ENCODE results near the gene STX10. TPM values are rescaled to one million over a fixed set of nuclear protein-coding genes. Genes with fewer than 3 reads are reported as not detected.

The STX10 gene
- total RNA-seq, 1 experiment from 2014 or later = 43.6 TPM

- Histone ChIP-seq H3K27ac (ENCODE audit: low read length) (no peak overlapping the region), H3K4me1 (ENCODE audit: control insufficient read depth, insufficient read depth, low read length) (peaks cover 40% of the 10 kb centered on the region), H3K27me3 (ENCODE audit: control insufficient read depth, insufficient read depth, low read length) (no peaks in the 10 kb centered on the region), H3K36me3 (ENCODE audit: control insufficient read depth, insufficient read depth, low read length) (no peaks in the 10 kb centered on the region), H3K9me3 (ENCODE audit: control insufficient read depth, insufficient read depth, low read depth, low read length) (no peaks in the 10 kb centered on the region), H3K4me3 (ENCODE audit: low read depth in 2 of 2, low read length in 2 of 2) (no peak overlapping the region)
- ATAC-seq = no peak
- CTCF ChIA-PET = no interaction called here
- no peak for DNase-seq (ENCODE audit: low read depth, low spot score)
- TF ChIP-seq POLR2AphosphoS5 (IDR thresholded peaks at IDR 0.05; ENCODE audit: low read depth, low read length) = no peak
- TF ChIP-seq TCF7L2 (IDR thresholded peaks at IDR 0.05; ENCODE audit: low read depth, low read length) = no peak
- TF ChIP-seq CTCF (IDR thresholded peaks at IDR 0.05) = no peak
- TF ChIP-seq, protein P1, sequence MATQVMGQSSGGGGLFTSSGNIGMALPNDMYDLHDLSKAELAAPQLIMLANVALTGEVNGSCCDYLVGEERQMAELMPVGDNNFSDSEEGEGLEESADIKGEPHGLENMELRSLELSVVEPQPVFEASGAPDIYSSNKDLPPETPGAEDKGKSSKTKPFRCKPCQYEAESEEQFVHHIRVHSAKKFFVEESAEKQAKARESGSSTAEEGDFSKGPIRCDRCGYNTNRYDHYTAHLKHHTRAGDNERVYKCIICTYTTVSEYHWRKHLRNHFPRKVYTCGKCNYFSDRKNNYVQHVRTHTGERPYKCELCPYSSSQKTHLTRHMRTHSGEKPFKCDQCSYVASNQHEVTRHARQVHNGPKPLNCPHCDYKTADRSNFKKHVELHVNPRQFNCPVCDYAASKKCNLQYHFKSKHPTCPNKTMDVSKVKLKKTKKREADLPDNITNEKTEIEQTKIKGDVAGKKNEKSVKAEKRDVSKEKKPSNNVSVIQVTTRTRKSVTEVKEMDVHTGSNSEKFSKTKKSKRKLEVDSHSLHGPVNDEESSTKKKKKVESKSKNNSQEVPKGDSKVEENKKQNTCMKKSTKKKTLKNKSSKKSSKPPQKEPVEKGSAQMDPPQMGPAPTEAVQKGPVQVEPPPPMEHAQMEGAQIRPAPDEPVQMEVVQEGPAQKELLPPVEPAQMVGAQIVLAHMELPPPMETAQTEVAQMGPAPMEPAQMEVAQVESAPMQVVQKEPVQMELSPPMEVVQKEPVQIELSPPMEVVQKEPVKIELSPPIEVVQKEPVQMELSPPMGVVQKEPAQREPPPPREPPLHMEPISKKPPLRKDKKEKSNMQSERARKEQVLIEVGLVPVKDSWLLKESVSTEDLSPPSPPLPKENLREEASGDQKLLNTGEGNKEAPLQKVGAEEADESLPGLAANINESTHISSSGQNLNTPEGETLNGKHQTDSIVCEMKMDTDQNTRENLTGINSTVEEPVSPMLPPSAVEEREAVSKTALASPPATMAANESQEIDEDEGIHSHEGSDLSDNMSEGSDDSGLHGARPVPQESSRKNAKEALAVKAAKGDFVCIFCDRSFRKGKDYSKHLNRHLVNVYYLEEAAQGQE (IDR thresholded peaks at IDR 0.05; ENCODE audit: insufficient read depth in 1 of 2, low read depth in 2 of 2, low read length in 1 of 2) = no peak
- TF ChIP-seq SIN3A (IDR thresholded peaks at IDR 0.05; ENCODE audit: borderline replicate concordance, insufficient read depth, low read depth, low read length) = no peak
- intact Hi-C loops (cut with micrococcal nuclease; ENCODE audit: unreplicated experiment) = loop anchor here (10.0 kb wide), 1 partner anchor 64 kb away; no protein-coding TSS in a partner anchor
- no TSS peak for BruUV-seq (replicated peaks)
- in situ Hi-C loops (cut with HindIII; ENCODE audit: low pct_unique_long_range_greater_than_20kb, low sequenced_read_pairs) = no loop called here
- POLR2A ChIA-PET = no interaction called here
Measured at GRCh38 chr19:13098277-13099072, 51.7 kb downstream of the STX10 start.

- DNase-seq (ENCODE audit: low read depth, low spot score) = no peak
- POLR2A ChIA-PET = no interaction called here
- no peaks in the 10 kb centered on the region for H3K9me3 ChIP-seq (ENCODE audit: control insufficient read depth, insufficient read depth, low read depth, low read length)
- BruUV-seq (replicated peaks) = no TSS peak
- H3K4me3 ChIP-seq (ENCODE audit: low read depth in 2 of 2, low read length in 2 of 2) = no peak overlapping the region
- intact Hi-C loops (cut with micrococcal nuclease; ENCODE audit: unreplicated experiment) = loop anchor here (10.0 kb wide), 1 partner anchor 63 kb away; no protein-coding TSS in a partner anchor
- in situ Hi-C loops (cut with HindIII; ENCODE audit: low pct_unique_long_range_greater_than_20kb, low sequenced_read_pairs) = no loop called here
- H3K36me3 ChIP-seq (ENCODE audit: control insufficient read depth, insufficient read depth, low read length) = no peaks in the 10 kb centered on the region
- no peak for ATAC-seq
- CTCF ChIA-PET = no interaction called here
- no peak for TF ChIP-seq TCF7L2 (IDR thresholded peaks at IDR 0.05; ENCODE audit: low read depth, low read length)
- no peak for TF ChIP-seq SIN3A (IDR thresholded peaks at IDR 0.05; ENCODE audit: borderline replicate concordance, insufficient read depth, low read depth, low read length)
- no peak for TF ChIP-seq CTCF (IDR thresholded peaks at IDR 0.05)
- TF ChIP-seq POLR2AphosphoS5 (IDR thresholded peaks at IDR 0.05; ENCODE audit: low read depth, low read length) = no peak
- TF ChIP-seq, protein P1 (IDR thresholded peaks at IDR 0.05; ENCODE audit: insufficient read depth in 1 of 2, low read depth in 2 of 2, low read length in 1 of 2) = no peak
- H3K27ac ChIP-seq (ENCODE audit: low read length) = no peak overlapping the region; the same call in 1 of the 2 replicates
- H3K4me1 ChIP-seq (ENCODE audit: control insufficient read depth, insufficient read depth, low read length) = peaks cover 40% of the 10 kb centered on the region
- no peaks in the 10 kb centered on the region for H3K27me3 ChIP-seq (ENCODE audit: control insufficient read depth, insufficient read depth, low read length)
Measured at GRCh38 chr19:13097463-13098258, 52.5 kb downstream of the STX10 start.

Measured in Panc1 (cell line).